Muscle layer of colon (tissue), 2 donors: Measurements from ENCODE around the gene DSC2.

Experiments
- H3K27ac ChIP-seq: one replicate; pipeline ENCODE4 v1.7.0; 2013; ENCODE audit warnings: low read depth, mild to moderate bottlenecking, low read length, moderate library complexity
- H3K27me3 ChIP-seq, 2 donors: one replicate each; pipeline ENCODE4 v1.7.0; 2013; ENCODE audit warnings: low read length in 2 of 2, mild to moderate bottlenecking in 2 of 2; ENCODE audit not compliant: insufficient read depth in 2 of 2, control insufficient read depth in 1 of 2
- H3K36me3 ChIP-seq: one replicate; pipeline ENCODE4 v1.7.0; 2013; ENCODE audit warnings: mild to moderate bottlenecking, low read length; ENCODE audit not compliant: insufficient read depth
- H3K4me1 ChIP-seq: one replicate; pipeline ENCODE4 v1.7.0; 2013; ENCODE audit warnings: mild to moderate bottlenecking, low read length; ENCODE audit not compliant: insufficient read depth
- H3K4me3 ChIP-seq, 2 donors: one replicate each; pipeline ENCODE4 v1.7.0; 2013; ENCODE audit warnings: low read length in 2 of 2, low read depth in 1 of 2, mild to moderate bottlenecking in 1 of 2, moderate library complexity in 1 of 2
- H3K9ac ChIP-seq: one replicate; pipeline ENCODE4 v1.7.0; 2013; ENCODE audit warnings: low read length
- H3K9me3 ChIP-seq: one replicate; pipeline ENCODE4 v1.7.0; 2013; ENCODE audit warnings: mild to moderate bottlenecking, low read length
- donor health status: abdominal sarcoma.
- donor health status: Adenocarcinoma of cecum.

DSC2 gene

GRCh38 chr18:31061945-31062344 lies 40.3 kb downstream of the DSC2 start:
- H3K4me3 ChIP-seq = no peak overlapping the region

GRCh38 chr18:31058897-31059296 lies 43.3 kb downstream of the DSC2 start:
- Histone ChIP-seq H3K4me3 (no peak overlapping the region), H3K9me3 (no peaks in the 10 kb centered on the region), H3K9ac (no peak overlapping the region), H3K27ac (no peak overlapping the region), H3K4me1 (no peaks in the 10 kb centered on the region), H3K27me3 (no peaks in the 10 kb centered on the region), H3K36me3 (no peaks in the 10 kb centered on the region)

More at GRCh38 chr18:31061945-31062344, 40.3 kb downstream of the DSC2 start:
- Histone ChIP-seq H3K9me3 (no peaks in the 10 kb centered on the region), H3K4me1 (no peaks in the 10 kb centered on the region), H3K27ac (no peak overlapping the region), H3K36me3 (no peaks in the 10 kb centered on the region), H3K9ac (no peak overlapping the region), H3K27me3 (no peaks in the 10 kb centered on the region)

GRCh38 chr18:31057917-31058316 lies 44.3 kb downstream of the DSC2 start:
- Histone ChIP-seq H3K36me3 (no peaks in the 10 kb centered on the region), H3K27me3 (no peaks in the 10 kb centered on the region), H3K4me3 (no peak overlapping the region), H3K9ac (no peak overlapping the region), H3K9me3 (no peaks in the 10 kb centered on the region), H3K4me1 (no peaks in the 10 kb centered on the region), H3K27ac (no peak overlapping the region)

- no peak overlapping the region for H3K27ac ChIP-seq
- H3K4me3 ChIP-seq = no peak overlapping the region
- no peaks in the 10 kb centered on the region for H3K27me3 ChIP-seq
- no peaks in the 10 kb centered on the region for H3K4me1 ChIP-seq
- H3K9ac ChIP-seq = no peak overlapping the region
- H3K36me3 ChIP-seq = no peaks in the 10 kb centered on the region
- H3K9me3 ChIP-seq = no peaks in the 10 kb centered on the region
Measured at GRCh38 chr18:31057051-31057450, 45.2 kb downstream of the DSC2 start.

GRCh38 chr18:31056296-31056695 lies 45.9 kb downstream of the DSC2 start:
- Histone ChIP-seq H3K9ac (no peak overlapping the region), H3K27ac (no peak overlapping the region), H3K4me1 (no peaks in the 10 kb centered on the region), H3K4me3 (no peak overlapping the region), H3K9me3 (no peaks in the 10 kb centered on the region), H3K36me3 (no peaks in the 10 kb centered on the region), H3K27me3 (no peaks in the 10 kb centered on the region)

- Histone ChIP-seq H3K9me3 (no peaks in the 10 kb centered on the region), H3K27ac (no peak overlapping the region), H3K36me3 (no peaks in the 10 kb centered on the region), H3K9ac (no peak overlapping the region), H3K4me1 (no peaks in the 10 kb centered on the region), H3K4me3 (no peak overlapping the region), H3K27me3 (no peaks in the 10 kb centered on the region)
Measured at GRCh38 chr18:31050635-31051034, 51.6 kb downstream of the DSC2 start.

- Histone ChIP-seq H3K9me3 (no peaks in the 10 kb centered on the region), H3K9ac (no peak overlapping the region), H3K27me3 (peaks cover 0 to 2% of the 10 kb centered on the region in 2 donors), H3K36me3 (no peaks in the 10 kb centered on the region), H3K4me1 (no peaks in the 10 kb centered on the region), H3K4me3 (no peak overlapping the region), H3K27ac (no peak overlapping the region)
Measured at GRCh38 chr18:31049189-31049588, 53.0 kb downstream of the DSC2 start.

- Histone ChIP-seq H3K9me3 (no peaks in the 10 kb centered on the region), H3K27ac (no peak overlapping the region), H3K4me3 (no peak overlapping the region), H3K27me3 (peaks cover 0 to 8% of the 10 kb centered on the region in 2 donors), H3K36me3 (no peaks in the 10 kb centered on the region), H3K9ac (no peak overlapping the region), H3K4me1 (no peaks in the 10 kb centered on the region)
Measured at GRCh38 chr18:31048216-31048615, 54.0 kb downstream of the DSC2 start.

- H3K27me3 ChIP-seq = peaks cover 10 to 12% of the 10 kb centered on the region in 2 donors
Measured at GRCh38 chr18:31046916-31047315, 55.3 kb downstream of the DSC2 start.

GRCh38 chr18:31045599-31045998 lies 56.6 kb downstream of the DSC2 start:
- Histone ChIP-seq H3K4me1 (peaks cover 12% of the 10 kb centered on the region), H3K36me3 (no peaks in the 10 kb centered on the region), H3K9ac (no peak overlapping the region), H3K27me3 (peaks cover 18 to 26% of the 10 kb centered on the region in 2 donors), H3K27ac (no peak overlapping the region), H3K4me3 (no peak overlapping the region), H3K9me3 (no peaks in the 10 kb centered on the region)

More at GRCh38 chr18:31046916-31047315, 55.3 kb downstream of the DSC2 start:
- Histone ChIP-seq H3K36me3 (no peaks in the 10 kb centered on the region), H3K9ac (no peak overlapping the region), H3K4me1 (peaks cover 4% of the 10 kb centered on the region), H3K4me3 (no peak overlapping the region), H3K27ac (no peak overlapping the region), H3K9me3 (no peaks in the 10 kb centered on the region)

- Histone ChIP-seq H3K27me3 (peaks cover 18 to 31% of the 10 kb centered on the region in 2 donors), H3K4me1 (peaks cover 12% of the 10 kb centered on the region), H3K4me3 (no peak overlapping the region), H3K9ac (no peak overlapping the region), H3K27ac (no peak overlapping the region), H3K36me3 (no peaks in the 10 kb centered on the region), H3K9me3 (no peaks in the 10 kb centered on the region)
Measured at GRCh38 chr18:31044926-31045325, 57.3 kb downstream of the DSC2 start.

- Histone ChIP-seq H3K36me3 (no peaks in the 10 kb centered on the region), H3K4me1 (peaks cover 12% of the 10 kb centered on the region), H3K27ac (no peak overlapping the region), H3K4me3 (no peak overlapping the region), H3K9ac (no peak overlapping the region), H3K27me3 (peaks cover 18 to 31% of the 10 kb centered on the region in 2 donors), H3K9me3 (no peaks in the 10 kb centered on the region)
Measured at GRCh38 chr18:31043709-31044108, 58.5 kb downstream of the DSC2 start.
